WTC11 (cell line): ENCODE measurements around the gene C3. TPM values are rescaled to one million over a fixed set of nuclear protein-coding genes. Genes with fewer than 3 reads are reported as not detected.

ENCODE experiments used
- ATAC-seq: fragments of 200-7000 bp; cut with Tn5 transposase; 2 replicates; pipeline ENCODE4 v1.10.0; 2021; ENCODE audit warnings: mild to moderate bottlenecking, moderate library complexity
- CTCF ChIA-PET: fragments of 300-600 bp; sonication (Branson Sonifier 250); formaldehyde crosslinking; loops from one replicate; lab custom pipeline; 2021; ENCODE audit warnings: antibody characterized with exemption; lab: Charles Lee
- POLR2A ChIA-PET: fragments of 350-600 bp; sonication (Branson Sonifier 250); formaldehyde crosslinking; loops from one replicate; lab custom pipeline; 2021; ENCODE audit warnings: antibody characterized with exemption; lab: Charles Lee
- DNase-seq: peaks from one replicate; pipeline ENCODE4 v3.0.0; 2021; ENCODE audit warnings: low spot score
- H3K27ac Mint-ChIP-seq: 2 replicates; pipeline ENCODE4 v1.8.0; 2021; ENCODE audit warnings: mixed read lengths
- H3K27me3 Mint-ChIP-seq: 2 replicates; pipeline ENCODE4 v1.8.0; 2021; ENCODE audit warnings: low read depth, mild to moderate bottlenecking, moderate library complexity, mixed read lengths
- H3K36me3 Mint-ChIP-seq: 2 replicates; pipeline ENCODE4 v1.8.0; 2021; ENCODE audit warnings: mixed read lengths
- H3K4me1 Mint-ChIP-seq: 2 replicates; pipeline ENCODE4 v1.8.0; 2022; ENCODE audit warnings: mixed read lengths
- H3K4me3 Mint-ChIP-seq: 2 replicates; pipeline ENCODE4 v1.8.0; 2021; ENCODE audit warnings: mild to moderate bottlenecking, moderate library complexity, mixed read lengths
- H3K9me3 Mint-ChIP-seq: 2 replicates; pipeline ENCODE4 v1.8.0; 2021; ENCODE audit warnings: mixed read lengths
- FOXJ3 ChIP-seq: sonication (generic); formaldehyde crosslinking; IDR thresholded peaks from 2 replicates; pipeline ENCODE4 v1.9.0; 2021; ENCODE audit warnings: missing genetic modification reagents, mild to moderate bottlenecking, borderline replicate concordance
- FOXP1 ChIP-seq: sonication (generic); formaldehyde crosslinking; IDR thresholded peaks from 2 replicates; pipeline ENCODE4 v1.8.0; 2022; ENCODE audit warnings: missing genetic modification reagents, mild to moderate bottlenecking, moderate library complexity, borderline replicate concordance
- GABPB1 ChIP-seq: sonication (generic); formaldehyde crosslinking; IDR thresholded peaks from 2 replicates; pipeline ENCODE4 v1.8.1; 2023; ENCODE audit warnings: mild to moderate bottlenecking, missing genetic modification reagents
- IRF2 ChIP-seq: sonication (generic); formaldehyde crosslinking; IDR thresholded peaks from 2 replicates; pipeline ENCODE4 v1.8.0; 2022; ENCODE audit warnings: low read depth, missing genetic modification reagents, borderline replicate concordance
- MYBL2 ChIP-seq: sonication (generic); formaldehyde crosslinking; IDR thresholded peaks from 2 replicates; pipeline ENCODE4 v1.8.1; 2023; ENCODE audit warnings: mild to moderate bottlenecking, moderate library complexity, missing genetic modification reagents
- NFE2L1 ChIP-seq: sonication (generic); formaldehyde crosslinking; IDR thresholded peaks from 2 replicates; pipeline ENCODE4 v1.8.1; 2023; ENCODE audit warnings: missing genetic modification reagents
- RORB ChIP-seq: fragments of 250-450 bp; sonication (Bioruptor Pico); IDR thresholded peaks from 2 replicates; pipeline ENCODE4 v1.9.0; 2021; ENCODE audit warnings: mild to moderate bottlenecking
- SMAD4 ChIP-seq: sonication (generic); formaldehyde crosslinking; IDR thresholded peaks from 2 replicates; pipeline ENCODE4 v1.8.0; 2022; ENCODE audit warnings: mild to moderate bottlenecking, missing genetic modification reagents
- SOX15 ChIP-seq: fragments of 250-450 bp; sonication (Bioruptor Pico); IDR thresholded peaks from 2 replicates; pipeline ENCODE4 v1.9.0; 2021; ENCODE audit warnings: mild to moderate bottlenecking
- ZNF219 ChIP-seq: sonication (generic); formaldehyde crosslinking; IDR thresholded peaks from 2 replicates; pipeline ENCODE4 v1.8.0; 2023; ENCODE audit warnings: missing genetic modification reagents, mild to moderate bottlenecking, borderline replicate concordance
- ZNF396 ChIP-seq: fragments of 250-450 bp; sonication (Bioruptor Pico); IDR thresholded peaks from 2 replicates; pipeline ENCODE4 v1.8.0; 2021; ENCODE audit warnings: mild to moderate bottlenecking, moderate library complexity, borderline replicate concordance
- total RNA-seq: library from RNA; stranded (reverse); gene quantifications from 3 replicates; pipeline ENCODE4 v1.2.3, GENCODE V29; 2021
- TF ChIP-seq, protein P1 (sequence below): fragments of 250-450 bp; sonication (Bioruptor Pico); conservative IDR thresholded peaks from 2 replicates; pipeline ENCODE4 v1.9.0; 2021; ENCODE audit warnings: mild to moderate bottlenecking
- TF ChIP-seq, protein P2 (sequence below): sonication (generic); formaldehyde crosslinking; IDR thresholded peaks from 2 replicates; pipeline ENCODE4 v1.8.1; 2022; ENCODE audit warnings: low read depth, missing genetic modification reagents, borderline replicate concordance
- TF ChIP-seq, protein P3 (sequence below): fragments of 250-450 bp; sonication (Bioruptor Pico); IDR thresholded peaks from 2 replicates; pipeline ENCODE4 v1.9.0; 2021; ENCODE audit warnings: mild to moderate bottlenecking
- TF ChIP-seq, protein P4 (sequence below): sonication (generic); formaldehyde crosslinking; IDR thresholded peaks from 2 replicates; pipeline ENCODE4 v1.8.1; 2023; ENCODE audit warnings: mild to moderate bottlenecking, missing genetic modification reagents, moderate library complexity
- TF ChIP-seq, protein P5 (sequence below): sonication (generic); formaldehyde crosslinking; IDR thresholded peaks from 2 replicates; pipeline ENCODE4 v1.8.1; 2022; ENCODE audit warnings: low read depth, mild to moderate bottlenecking, moderate library complexity, missing genetic modification reagents, borderline replicate concordance
- TF ChIP-seq, protein P6 (sequence below): sonication (generic); formaldehyde crosslinking; IDR thresholded peaks from 2 replicates; pipeline ENCODE4 v1.8.1; 2023; ENCODE audit warnings: mild to moderate bottlenecking, missing genetic modification reagents
- TF ChIP-seq, protein P7 (sequence below): sonication (generic); formaldehyde crosslinking; IDR thresholded peaks from 2 replicates; pipeline ENCODE4 v1.8.1; 2022; ENCODE audit warnings: missing genetic modification reagents, borderline replicate concordance
- TF ChIP-seq, protein P8 (sequence below): sonication (generic); formaldehyde crosslinking; IDR thresholded peaks from 2 replicates; pipeline ENCODE4 v1.8.1; 2023; ENCODE audit warnings: mild to moderate bottlenecking, moderate library complexity, missing genetic modification reagents

The C3 gene
- total RNA-seq, 1 experiment from 2014 or later, result 7.0 TPM

DNA sequence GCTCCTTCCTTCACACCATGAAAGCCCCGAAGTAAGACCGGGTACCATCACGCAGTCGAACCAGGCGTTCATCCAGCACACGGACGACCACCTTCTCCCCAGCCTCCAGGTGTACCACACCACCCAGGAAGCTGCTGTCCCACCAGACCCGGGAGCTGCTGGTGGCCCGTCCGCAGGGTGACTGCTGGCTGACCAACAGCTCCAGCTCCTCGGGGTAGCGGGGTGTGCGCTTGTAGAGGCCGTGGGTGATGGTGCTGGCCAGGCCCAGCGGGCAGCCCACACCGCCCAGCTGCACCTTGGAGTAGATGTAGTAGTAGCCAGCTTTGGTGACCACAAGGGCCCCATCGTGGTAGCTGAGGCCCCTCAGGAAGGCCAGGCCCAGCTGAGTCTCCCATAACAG is 55.5 kb downstream of the C3 start (continued):
- TF ChIP-seq, protein P1, sequence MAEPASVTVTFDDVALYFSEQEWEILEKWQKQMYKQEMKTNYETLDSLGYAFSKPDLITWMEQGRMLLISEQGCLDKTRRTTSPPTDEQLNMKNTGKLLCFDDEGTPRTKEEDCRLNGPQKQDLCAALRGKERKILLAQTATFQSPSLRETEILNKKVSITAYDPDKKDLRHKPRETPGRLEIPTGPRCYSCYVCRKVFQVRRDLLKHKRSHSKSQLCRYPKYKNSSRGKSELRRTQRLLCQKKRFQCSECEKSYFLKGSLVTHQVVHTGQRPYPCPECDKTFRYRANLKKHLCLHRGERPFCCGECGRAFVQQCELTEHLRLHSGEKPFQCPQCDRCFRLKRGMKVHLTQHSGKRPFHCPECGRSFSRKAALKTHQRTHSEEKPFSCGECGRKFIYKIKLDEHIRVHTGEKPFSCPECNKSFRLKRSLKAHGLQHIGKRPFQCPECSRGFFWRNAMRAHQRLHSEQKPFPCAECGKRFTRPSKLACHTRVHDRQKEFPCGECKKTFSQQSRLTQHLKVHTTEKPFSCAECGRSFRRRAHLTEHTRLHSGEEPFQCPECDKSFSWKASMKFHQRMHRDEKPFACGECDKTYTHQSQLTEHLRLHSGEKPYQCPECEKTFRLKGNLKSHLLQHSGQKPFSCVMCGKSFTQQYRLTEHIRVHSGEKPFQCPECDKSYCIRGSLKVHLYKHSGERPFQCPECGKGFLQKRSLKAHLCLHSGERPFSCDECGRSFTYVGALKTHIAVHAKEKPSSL (CRISPR knock-in tag), result no peak

DNA sequence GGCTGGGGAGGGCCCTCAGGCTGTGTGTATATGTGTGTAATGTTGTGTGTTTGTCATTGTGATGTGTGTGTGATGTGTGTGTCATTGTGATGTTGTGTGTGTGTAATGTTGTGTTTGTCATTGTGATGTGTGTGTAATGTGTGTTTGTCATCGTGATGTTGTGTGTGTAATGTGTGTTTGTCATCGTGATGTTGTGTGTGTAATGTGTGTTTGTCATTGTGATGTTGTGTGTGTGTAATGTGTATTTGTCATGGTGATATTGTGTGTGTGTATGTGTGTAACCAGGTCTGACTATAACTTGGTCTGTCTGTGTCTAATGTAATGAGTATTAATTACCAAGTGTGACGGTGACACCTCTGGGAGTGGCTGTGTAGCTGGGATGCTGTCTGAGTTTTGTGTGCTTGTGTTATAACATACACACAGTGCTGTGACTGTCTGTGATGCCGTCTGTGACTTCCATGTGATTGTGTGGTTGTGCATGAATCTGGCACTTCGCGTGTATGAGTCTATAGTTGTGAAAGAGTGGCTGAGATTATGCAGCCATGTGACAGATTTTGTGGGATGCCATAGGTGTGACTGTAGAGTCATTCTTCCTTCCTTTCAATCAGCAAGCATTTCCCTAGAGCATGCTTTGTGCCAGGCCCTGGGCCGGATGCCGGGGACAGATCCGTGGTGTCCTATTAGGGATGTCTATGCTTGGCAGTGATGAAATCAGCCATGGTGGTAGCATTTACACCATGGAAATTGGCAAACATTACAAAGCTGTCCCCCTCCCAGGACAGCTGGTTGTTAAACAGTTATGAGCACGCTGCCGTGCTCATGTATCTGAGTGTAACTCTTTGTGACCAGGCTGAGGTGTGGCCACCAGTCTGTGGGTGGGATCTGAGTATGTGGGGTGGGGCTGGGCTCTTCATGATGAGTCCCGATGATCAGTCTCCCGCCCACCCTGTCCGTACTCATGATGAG is 56.9 kb downstream of the C3 start:
- CTCF ChIA-PET, result no interaction called here
- H3K4me3 Mint-ChIP-seq, result no peak overlapping the region
- H3K27me3 Mint-ChIP-seq, result peaks cover 5% of the 10 kb centered on the region; the same call in 1 of the 2 replicates
- POLR2A ChIA-PET, result no interaction called here
- ATAC-seq, result no peak
- no peaks in the 10 kb centered on the region for H3K36me3 Mint-ChIP-seq
- TF ChIP-seq, protein P2, sequence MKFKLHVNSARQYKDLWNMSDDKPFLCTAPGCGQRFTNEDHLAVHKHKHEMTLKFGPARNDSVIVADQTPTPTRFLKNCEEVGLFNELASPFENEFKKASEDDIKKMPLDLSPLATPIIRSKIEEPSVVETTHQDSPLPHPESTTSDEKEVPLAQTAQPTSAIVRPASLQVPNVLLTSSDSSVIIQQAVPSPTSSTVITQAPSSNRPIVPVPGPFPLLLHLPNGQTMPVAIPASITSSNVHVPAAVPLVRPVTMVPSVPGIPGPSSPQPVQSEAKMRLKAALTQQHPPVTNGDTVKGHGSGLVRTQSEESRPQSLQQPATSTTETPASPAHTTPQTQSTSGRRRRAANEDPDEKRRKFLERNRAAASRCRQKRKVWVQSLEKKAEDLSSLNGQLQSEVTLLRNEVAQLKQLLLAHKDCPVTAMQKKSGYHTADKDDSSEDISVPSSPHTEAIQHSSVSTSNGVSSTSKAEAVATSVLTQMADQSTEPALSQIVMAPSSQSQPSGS (CRISPR knock-in tag), result no peak
- no peak for TF ChIP-seq GABPB1 (CRISPR knock-in tag)
- TF ChIP-seq, protein P3, sequence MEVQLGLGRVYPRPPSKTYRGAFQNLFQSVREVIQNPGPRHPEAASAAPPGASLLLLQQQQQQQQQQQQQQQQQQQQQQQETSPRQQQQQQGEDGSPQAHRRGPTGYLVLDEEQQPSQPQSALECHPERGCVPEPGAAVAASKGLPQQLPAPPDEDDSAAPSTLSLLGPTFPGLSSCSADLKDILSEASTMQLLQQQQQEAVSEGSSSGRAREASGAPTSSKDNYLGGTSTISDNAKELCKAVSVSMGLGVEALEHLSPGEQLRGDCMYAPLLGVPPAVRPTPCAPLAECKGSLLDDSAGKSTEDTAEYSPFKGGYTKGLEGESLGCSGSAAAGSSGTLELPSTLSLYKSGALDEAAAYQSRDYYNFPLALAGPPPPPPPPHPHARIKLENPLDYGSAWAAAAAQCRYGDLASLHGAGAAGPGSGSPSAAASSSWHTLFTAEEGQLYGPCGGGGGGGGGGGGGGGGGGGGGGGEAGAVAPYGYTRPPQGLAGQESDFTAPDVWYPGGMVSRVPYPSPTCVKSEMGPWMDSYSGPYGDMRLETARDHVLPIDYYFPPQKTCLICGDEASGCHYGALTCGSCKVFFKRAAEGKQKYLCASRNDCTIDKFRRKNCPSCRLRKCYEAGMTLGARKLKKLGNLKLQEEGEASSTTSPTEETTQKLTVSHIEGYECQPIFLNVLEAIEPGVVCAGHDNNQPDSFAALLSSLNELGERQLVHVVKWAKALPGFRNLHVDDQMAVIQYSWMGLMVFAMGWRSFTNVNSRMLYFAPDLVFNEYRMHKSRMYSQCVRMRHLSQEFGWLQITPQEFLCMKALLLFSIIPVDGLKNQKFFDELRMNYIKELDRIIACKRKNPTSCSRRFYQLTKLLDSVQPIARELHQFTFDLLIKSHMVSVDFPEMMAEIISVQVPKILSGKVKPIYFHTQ (CRISPR knock-in tag), result no peak
- no peak for TF ChIP-seq FOXJ3
- TF ChIP-seq, protein P4, sequence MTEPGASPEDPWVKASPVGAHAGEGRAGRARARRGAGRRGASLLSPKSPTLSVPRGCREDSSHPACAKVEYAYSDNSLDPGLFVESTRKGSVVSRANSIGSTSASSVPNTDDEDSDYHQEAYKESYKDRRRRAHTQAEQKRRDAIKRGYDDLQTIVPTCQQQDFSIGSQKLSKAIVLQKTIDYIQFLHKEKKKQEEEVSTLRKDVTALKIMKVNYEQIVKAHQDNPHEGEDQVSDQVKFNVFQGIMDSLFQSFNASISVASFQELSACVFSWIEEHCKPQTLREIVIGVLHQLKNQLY (CRISPR knock-in tag), result no peak
- TF ChIP-seq, protein P5, sequence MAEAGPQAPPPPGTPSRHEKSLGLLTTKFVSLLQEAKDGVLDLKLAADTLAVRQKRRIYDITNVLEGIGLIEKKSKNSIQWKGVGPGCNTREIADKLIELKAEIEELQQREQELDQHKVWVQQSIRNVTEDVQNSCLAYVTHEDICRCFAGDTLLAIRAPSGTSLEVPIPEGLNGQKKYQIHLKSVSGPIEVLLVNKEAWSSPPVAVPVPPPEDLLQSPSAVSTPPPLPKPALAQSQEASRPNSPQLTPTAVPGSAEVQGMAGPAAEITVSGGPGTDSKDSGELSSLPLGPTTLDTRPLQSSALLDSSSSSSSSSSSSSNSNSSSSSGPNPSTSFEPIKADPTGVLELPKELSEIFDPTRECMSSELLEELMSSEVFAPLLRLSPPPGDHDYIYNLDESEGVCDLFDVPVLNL (CRISPR knock-in tag), result no peak
- no peak for TF ChIP-seq ZNF219 (CRISPR knock-in tag)
- TF ChIP-seq NFE2L1, result no peak
- TF ChIP-seq RORB (CRISPR knock-in tag), result no peak
- TF ChIP-seq, protein P6, sequence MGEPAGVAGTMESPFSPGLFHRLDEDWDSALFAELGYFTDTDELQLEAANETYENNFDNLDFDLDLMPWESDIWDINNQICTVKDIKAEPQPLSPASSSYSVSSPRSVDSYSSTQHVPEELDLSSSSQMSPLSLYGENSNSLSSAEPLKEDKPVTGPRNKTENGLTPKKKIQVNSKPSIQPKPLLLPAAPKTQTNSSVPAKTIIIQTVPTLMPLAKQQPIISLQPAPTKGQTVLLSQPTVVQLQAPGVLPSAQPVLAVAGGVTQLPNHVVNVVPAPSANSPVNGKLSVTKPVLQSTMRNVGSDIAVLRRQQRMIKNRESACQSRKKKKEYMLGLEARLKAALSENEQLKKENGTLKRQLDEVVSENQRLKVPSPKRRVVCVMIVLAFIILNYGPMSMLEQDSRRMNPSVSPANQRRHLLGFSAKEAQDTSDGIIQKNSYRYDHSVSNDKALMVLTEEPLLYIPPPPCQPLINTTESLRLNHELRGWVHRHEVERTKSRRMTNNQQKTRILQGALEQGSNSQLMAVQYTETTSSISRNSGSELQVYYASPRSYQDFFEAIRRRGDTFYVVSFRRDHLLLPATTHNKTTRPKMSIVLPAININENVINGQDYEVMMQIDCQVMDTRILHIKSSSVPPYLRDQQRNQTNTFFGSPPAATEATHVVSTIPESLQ (CRISPR knock-in tag), result no peak
- no peak for TF ChIP-seq MYBL2 (CRISPR knock-in tag)
- TF ChIP-seq FOXP1 (CRISPR knock-in tag), result no peak
- TF ChIP-seq, protein P7, sequence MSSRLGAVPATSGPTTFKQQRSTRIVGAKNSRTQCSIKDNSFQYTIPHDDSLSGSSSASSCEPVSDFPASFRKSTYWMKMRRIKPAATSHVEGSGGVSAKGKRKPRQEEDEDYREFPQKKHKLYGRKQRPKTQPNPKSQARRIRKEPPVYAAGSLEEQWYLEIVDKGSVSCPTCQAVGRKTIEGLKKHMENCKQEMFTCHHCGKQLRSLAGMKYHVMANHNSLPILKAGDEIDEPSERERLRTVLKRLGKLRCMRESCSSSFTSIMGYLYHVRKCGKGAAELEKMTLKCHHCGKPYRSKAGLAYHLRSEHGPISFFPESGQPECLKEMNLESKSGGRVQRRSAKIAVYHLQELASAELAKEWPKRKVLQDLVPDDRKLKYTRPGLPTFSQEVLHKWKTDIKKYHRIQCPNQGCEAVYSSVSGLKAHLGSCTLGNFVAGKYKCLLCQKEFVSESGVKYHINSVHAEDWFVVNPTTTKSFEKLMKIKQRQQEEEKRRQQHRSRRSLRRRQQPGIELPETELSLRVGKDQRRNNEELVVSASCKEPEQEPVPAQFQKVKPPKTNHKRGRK (CRISPR knock-in tag), result no peak
- TF ChIP-seq, protein P8, sequence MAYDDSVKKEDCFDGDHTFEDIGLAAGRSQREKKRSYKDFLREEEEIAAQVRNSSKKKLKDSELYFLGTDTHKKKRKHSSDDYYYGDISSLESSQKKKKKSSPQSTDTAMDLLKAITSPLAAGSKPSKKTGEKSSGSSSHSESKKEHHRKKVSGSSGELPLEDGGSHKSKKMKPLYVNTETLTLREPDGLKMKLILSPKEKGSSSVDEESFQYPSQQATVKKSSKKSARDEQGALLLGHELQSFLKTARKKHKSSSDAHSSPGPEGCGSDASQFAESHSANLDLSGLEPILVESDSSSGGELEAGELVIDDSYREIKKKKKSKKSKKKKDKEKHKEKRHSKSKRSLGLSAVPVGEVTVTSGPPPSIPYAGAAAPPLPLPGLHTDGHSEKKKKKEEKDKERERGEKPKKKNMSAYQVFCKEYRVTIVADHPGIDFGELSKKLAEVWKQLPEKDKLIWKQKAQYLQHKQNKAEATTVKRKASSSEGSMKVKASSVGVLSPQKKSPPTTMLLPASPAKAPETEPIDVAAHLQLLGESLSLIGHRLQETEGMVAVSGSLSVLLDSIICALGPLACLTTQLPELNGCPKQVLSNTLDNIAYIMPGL, result no peak
- no peak for TF ChIP-seq ZNF396 (CRISPR knock-in tag)
- TF ChIP-seq SOX15, result no peak
- no peak for TF ChIP-seq IRF2
- TF ChIP-seq SMAD4, result no peak
- H3K4me1 Mint-ChIP-seq, result no peaks in the 10 kb centered on the region
- no peak for DNase-seq
- no peak overlapping the region for H3K27ac Mint-ChIP-seq
- H3K9me3 Mint-ChIP-seq, result no peaks in the 10 kb centered on the region
